Measurements from ENCODE around the gene AMBP. TPM values are rescaled to one million over a fixed set of nuclear protein-coding genes. Genes with fewer than 3 reads are reported as not detected.

The AMBP gene
- total RNA-seq, 1 donor from 2014 or later: not detected

DNA sequence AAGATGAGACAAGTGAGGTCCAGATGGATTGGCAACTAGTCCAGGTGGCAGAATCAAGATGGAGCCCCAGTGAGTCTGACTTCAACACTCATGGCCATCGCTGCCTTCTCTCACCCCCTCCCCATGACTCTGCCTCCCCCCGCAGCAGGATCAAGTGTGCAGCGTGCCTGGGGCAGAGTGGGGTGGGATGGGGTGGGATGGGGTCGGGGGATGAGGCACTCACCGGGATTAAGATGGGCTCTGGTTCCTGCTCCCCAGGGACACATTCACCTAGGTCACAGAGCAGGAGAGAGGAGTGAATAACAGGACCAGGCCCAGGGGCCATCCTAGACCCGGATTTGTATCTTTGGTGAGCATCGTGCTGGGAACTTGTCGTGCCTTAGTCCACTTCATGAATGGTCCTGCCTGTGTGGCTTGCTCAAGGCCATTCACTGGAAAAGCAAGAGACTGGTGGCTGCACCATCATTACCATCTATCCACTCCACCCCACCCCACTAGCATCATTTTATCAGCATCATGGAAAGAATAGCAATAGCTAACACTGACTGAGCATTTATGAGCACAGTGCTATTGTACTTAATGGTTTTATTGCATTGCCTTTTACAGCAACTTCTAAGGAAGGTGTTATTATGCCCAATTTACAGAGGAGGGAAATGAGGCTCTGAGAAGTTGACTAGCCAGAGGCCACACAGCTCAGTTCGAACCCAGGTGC is 8.5 kb downstream of the AMBP start:
- Mint-ChIP-seq H3K4me3 (ENCODE audit: unreplicated experiment) (no peak overlapping the region), H3K36me3 (ENCODE audit: low read depth) (no peaks in the 10 kb centered on the region), H3K9me3 (ENCODE audit: low read depth) (no peaks in the 10 kb centered on the region), H3K4me1 (ENCODE audit: low read depth) (no peaks in the 10 kb centered on the region), H3K27me3 (ENCODE audit: low read depth) (peaks cover 11% of the 10 kb centered on the region), H3K27ac (ENCODE audit: unreplicated experiment) (no peak overlapping the region)
- DNase-seq (ENCODE audit: low spot score): peak; percentile 36
- no peak for TF ChIP-seq CTCF (IDR thresholded peaks at IDR 0.05)

- no peaks in the 10 kb centered on the region for H3K4me1 Mint-ChIP-seq (ENCODE audit: low read depth)
- no peak for DNase-seq (ENCODE audit: low spot score)
These were observed 12.8 kb downstream of the AMBP start for GRCh38 chr9:114065304-114065703.

GRCh38 chr9:114061830-114062474 is 16.1 kb downstream of the AMBP start:
- no peak for TF ChIP-seq CTCF (IDR thresholded peaks at IDR 0.05)
- Mint-ChIP-seq H3K27ac (ENCODE audit: unreplicated experiment) (no peak overlapping the region), H3K4me3 (ENCODE audit: unreplicated experiment) (no peak overlapping the region)

More at GRCh38 chr9:114065304-114065703, 12.8 kb downstream of the AMBP start:
- Mint-ChIP-seq H3K27ac (ENCODE audit: unreplicated experiment) (no peak overlapping the region), H3K4me3 (ENCODE audit: unreplicated experiment) (no peak overlapping the region), H3K9me3 (ENCODE audit: low read depth) (peaks cover 6% of the 10 kb centered on the region), H3K36me3 (ENCODE audit: low read depth) (peaks cover 1% of the 10 kb centered on the region), H3K27me3 (ENCODE audit: low read depth) (peaks cover 4% of the 10 kb centered on the region)
- TF ChIP-seq CTCF (IDR thresholded peaks at IDR 0.05): no peak

DNA sequence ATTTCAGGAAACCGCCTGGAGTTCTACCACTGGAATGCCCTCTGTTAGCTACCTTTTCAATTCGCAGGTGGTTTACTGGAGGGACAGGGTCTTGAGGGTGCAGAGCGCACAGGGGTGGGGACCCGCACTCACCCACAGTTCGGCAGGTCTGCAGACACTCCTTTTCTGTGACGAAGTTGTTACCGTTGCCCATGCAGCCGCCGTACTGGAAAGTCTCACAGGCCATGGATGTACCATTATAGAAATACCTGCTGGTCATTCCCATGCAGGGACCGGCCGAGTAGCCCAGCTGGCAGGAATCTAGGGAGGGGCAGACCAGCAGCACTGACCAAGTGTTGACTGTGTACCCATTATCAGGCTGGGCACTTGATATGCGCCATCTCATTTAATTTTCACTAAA is 16.8 kb downstream of the AMBP start:
- peaks cover 6% of the 10 kb centered on the region for H3K36me3 Mint-ChIP-seq (ENCODE audit: low read depth)
- no peak for TF ChIP-seq CTCF (IDR thresholded peaks at IDR 0.05)
- H3K27ac Mint-ChIP-seq (ENCODE audit: unreplicated experiment): no peak overlapping the region
- H3K4me1 Mint-ChIP-seq (ENCODE audit: low read depth): peaks cover 21% of the 10 kb centered on the region
- no peak overlapping the region for H3K4me3 Mint-ChIP-seq (ENCODE audit: unreplicated experiment)
- H3K27me3 Mint-ChIP-seq (ENCODE audit: low read depth): peaks cover 4% of the 10 kb centered on the region
- peaks cover 6% of the 10 kb centered on the region for H3K9me3 Mint-ChIP-seq (ENCODE audit: low read depth)
- DNase-seq (ENCODE audit: low spot score): no peak

More at GRCh38 chr9:114061830-114062474, 16.1 kb downstream of the AMBP start:
- H3K9me3 Mint-ChIP-seq (ENCODE audit: low read depth): peaks cover 6% of the 10 kb centered on the region
- peaks cover 4% of the 10 kb centered on the region for H3K27me3 Mint-ChIP-seq (ENCODE audit: low read depth)
- H3K36me3 Mint-ChIP-seq (ENCODE audit: low read depth): peaks cover 5% of the 10 kb centered on the region
- no peak for DNase-seq (ENCODE audit: low spot score)
- peaks cover 21% of the 10 kb centered on the region for H3K4me1 Mint-ChIP-seq (ENCODE audit: low read depth)

GRCh38 chr9:114060711-114061110 is 17.4 kb downstream of the AMBP start:
- DNase-seq (ENCODE audit: low spot score): no peak
- Mint-ChIP-seq H3K27ac (ENCODE audit: unreplicated experiment) (no peak overlapping the region), H3K27me3 (ENCODE audit: low read depth) (peaks cover 4% of the 10 kb centered on the region), H3K4me3 (ENCODE audit: unreplicated experiment) (no peak overlapping the region), H3K4me1 (ENCODE audit: low read depth) (peaks cover 21% of the 10 kb centered on the region), H3K9me3 (ENCODE audit: low read depth) (peaks cover 6% of the 10 kb centered on the region), H3K36me3 (ENCODE audit: low read depth) (peaks cover 6% of the 10 kb centered on the region)
- TF ChIP-seq CTCF (IDR thresholded peaks at IDR 0.05): no peak
